GM21529 (cell line): ENCODE data around the gene GPR146.

Experiments
- ATAC-seq: cut with Tn5 transposase; IDR thresholded peaks from one replicate; pipeline ENCODE4 v1.9.1; 2021; ENCODE audit not compliant: unreplicated experiment

The GPR146 gene

GRCh38 chr7:1041551-1042491, 2.5 kb upstream of the GPR146 start:
- no peak for ATAC-seq

- ATAC-seq: no peak
Measured at GRCh38 chr7:1042492-1042833, 1.9 kb upstream of the GPR146 start.

GRCh38 chr7:1043552-1044188, 676 bp upstream of the GPR146 start:
- no peak for ATAC-seq

GRCh38 chr7:1045069-1046063, 1.0 kb downstream of the GPR146 start:
- no peak for ATAC-seq

- no peak for ATAC-seq
Measured at GRCh38 chr7:1046722-1047679, 2.7 kb downstream of the GPR146 start.

GRCh38 chr7:1049006-1049741, 4.8 kb downstream of the GPR146 start:
- no peak for ATAC-seq

GRCh38 chr7:1049801-1050200, 5.5 kb downstream of the GPR146 start:
- no peak for ATAC-seq

- ATAC-seq: no peak
Measured at GRCh38 chr7:1050254-1050906, 6.0 kb downstream of the GPR146 start.

GRCh38 chr7:1050956-1051690, 6.8 kb downstream of the GPR146 start:
- no peak for ATAC-seq

- no peak for ATAC-seq
Measured at GRCh38 chr7:1052031-1052818, 7.9 kb downstream of the GPR146 start.

- no peak for ATAC-seq
Measured at GRCh38 chr7:1053002-1053411, 8.7 kb downstream of the GPR146 start.

- no peak for ATAC-seq
Measured at GRCh38 chr7:1053816-1054370, 9.5 kb downstream of the GPR146 start.

GRCh38 chr7:1054438-1054837, 10.1 kb downstream of the GPR146 start:
- no peak for ATAC-seq

- no peak for ATAC-seq
Measured at GRCh38 chr7:1054861-1055450, 10.6 kb downstream of the GPR146 start.

GRCh38 chr7:1055491-1055955, 11.2 kb downstream of the GPR146 start:
- no peak for ATAC-seq

- ATAC-seq: no peak
Measured at GRCh38 chr7:1055956-1056784, 11.8 kb downstream of the GPR146 start.
